ENCODE results near the gene OGT.

- TF ChIP-seq CTCF (IDR thresholded peaks at IDR 0.05; ENCODE audit: insufficient read depth, low read length) = no peak
- no peak for TF ChIP-seq REST (IDR thresholded peaks at IDR 0.05; ENCODE audit: insufficient replicate concordance, low read depth)
Measured at GRCh38 chrX:71556036-71556435, 23.1 kb downstream of the OGT start.

All from HL-60 (cell line).